ENCODE measurements around the gene FBN1. TPM values are rescaled to one million over a fixed set of nuclear protein-coding genes. Genes with fewer than 3 reads are reported as not detected.

The FBN1 gene
- total RNA-seq, 1 experiment from 2014 or later = 6.7 TPM

DNA sequence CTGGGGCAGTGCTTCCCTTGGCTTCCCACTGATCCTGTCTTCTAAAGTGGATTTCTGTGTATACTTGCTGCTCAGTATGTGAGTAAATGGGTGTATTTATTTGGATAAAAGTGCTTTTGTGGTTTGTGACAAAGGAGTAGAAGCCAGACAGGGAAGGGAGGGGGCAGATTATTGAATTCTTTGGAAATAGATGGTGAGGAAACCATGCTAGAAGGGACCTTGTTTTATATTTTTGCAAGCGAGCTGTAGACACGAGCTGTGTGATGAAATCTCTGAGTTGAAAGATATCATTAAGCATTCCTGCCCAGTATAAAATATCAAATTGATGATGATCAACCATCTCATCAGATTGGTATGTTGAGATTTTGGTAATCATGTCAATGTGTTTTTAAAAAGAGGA lies 245.4 kb downstream of the FBN1 start:
- no peak overlapping the region for H2AFZ ChIP-seq (ENCODE audit: low read length)
- H3K9me2 ChIP-seq (replicated peaks; ENCODE audit: low read length) = no peaks in the 10 kb centered on the region
- TF ChIP-seq EZH2phosphoT487 (IDR thresholded peaks at IDR 0.05; ENCODE audit: borderline replicate concordance, low read length) = no peak
- TF ChIP-seq, protein P1, sequence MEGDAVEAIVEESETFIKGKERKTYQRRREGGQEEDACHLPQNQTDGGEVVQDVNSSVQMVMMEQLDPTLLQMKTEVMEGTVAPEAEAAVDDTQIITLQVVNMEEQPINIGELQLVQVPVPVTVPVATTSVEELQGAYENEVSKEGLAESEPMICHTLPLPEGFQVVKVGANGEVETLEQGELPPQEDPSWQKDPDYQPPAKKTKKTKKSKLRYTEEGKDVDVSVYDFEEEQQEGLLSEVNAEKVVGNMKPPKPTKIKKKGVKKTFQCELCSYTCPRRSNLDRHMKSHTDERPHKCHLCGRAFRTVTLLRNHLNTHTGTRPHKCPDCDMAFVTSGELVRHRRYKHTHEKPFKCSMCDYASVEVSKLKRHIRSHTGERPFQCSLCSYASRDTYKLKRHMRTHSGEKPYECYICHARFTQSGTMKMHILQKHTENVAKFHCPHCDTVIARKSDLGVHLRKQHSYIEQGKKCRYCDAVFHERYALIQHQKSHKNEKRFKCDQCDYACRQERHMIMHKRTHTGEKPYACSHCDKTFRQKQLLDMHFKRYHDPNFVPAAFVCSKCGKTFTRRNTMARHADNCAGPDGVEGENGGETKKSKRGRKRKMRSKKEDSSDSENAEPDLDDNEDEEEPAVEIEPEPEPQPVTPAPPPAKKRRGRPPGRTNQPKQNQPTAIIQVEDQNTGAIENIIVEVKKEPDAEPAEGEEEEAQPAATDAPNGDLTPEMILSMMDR (conservative IDR thresholded peaks at IDR 0.05; ENCODE audit: low read depth, low read length) = no peak
- no peak for TF ChIP-seq EZH2 (IDR thresholded peaks at IDR 0.05; ENCODE audit: low read length, unreplicated experiment)
- no peak for DNase-seq
- BruUV-seq (replicated peaks) = no TSS peak
- H3K79me2 ChIP-seq (ENCODE audit: low read length) = no peaks in the 10 kb centered on the region
- CTCF ChIA-PET = no interaction called here
- no peaks in the 10 kb centered on the region for H3F3A ChIP-seq (ENCODE audit: low read length, unreplicated experiment)
- no peak for ATAC-seq
- H3K4me1 ChIP-seq (ENCODE audit: insufficient read depth, low read length) = no peaks in the 10 kb centered on the region
- H3K9me3 ChIP-seq (ENCODE audit: low read length) = no peaks in the 10 kb centered on the region
- no peaks in the 10 kb centered on the region for H3K27me3 ChIP-seq (ENCODE audit: low read length)
- intact Hi-C loops (cut with micrococcal nuclease) = no loop called here
- no peak overlapping the region for H3K27ac ChIP-seq (ENCODE audit: low read length)
- H3K4me2 ChIP-seq (ENCODE audit: low read length) = no peak overlapping the region
- H3K4me3 ChIP-seq (ENCODE audit: low read length) = no peak overlapping the region
- no peaks in the 10 kb centered on the region for H3K36me3 ChIP-seq (ENCODE audit: low read depth, low read length)
- H3K9ac ChIP-seq (ENCODE audit: low read length) = no peak overlapping the region
- no peaks in the 10 kb centered on the region for H4K20me1 ChIP-seq (ENCODE audit: low read length)
- POLR2A ChIA-PET (ENCODE audit: unreplicated experiment) = no interaction called here

GRCh38 chr15:48397841-48398240 lies 247.7 kb downstream of the FBN1 start:
- no peaks in the 10 kb centered on the region for H4K20me1 ChIP-seq (ENCODE audit: low read length)
- TF ChIP-seq EZH2 (IDR thresholded peaks at IDR 0.05; ENCODE audit: low read length, unreplicated experiment) = no peak
- TF ChIP-seq EZH2phosphoT487 (IDR thresholded peaks at IDR 0.05; ENCODE audit: borderline replicate concordance, low read length) = no peak
- TF ChIP-seq, protein P1 (conservative IDR thresholded peaks at IDR 0.05; ENCODE audit: low read depth, low read length) = no peak

GRCh38 chr15:48396020-48396419 lies 249.5 kb downstream of the FBN1 start:
- TF ChIP-seq, protein P1 (conservative IDR thresholded peaks at IDR 0.05; ENCODE audit: low read depth, low read length) = no peak
- no peak for TF ChIP-seq EZH2 (IDR thresholded peaks at IDR 0.05; ENCODE audit: low read length, unreplicated experiment)
- no peak for TF ChIP-seq EZH2phosphoT487 (IDR thresholded peaks at IDR 0.05; ENCODE audit: borderline replicate concordance, low read length)
- Histone ChIP-seq H2AFZ (ENCODE audit: low read length) (no peak overlapping the region), H3F3A (ENCODE audit: low read length, unreplicated experiment) (no peaks in the 10 kb centered on the region), H3K9me3 (ENCODE audit: low read length) (no peaks in the 10 kb centered on the region), H3K4me3 (ENCODE audit: low read length) (no peak overlapping the region), H3K36me3 (ENCODE audit: low read depth, low read length) (no peaks in the 10 kb centered on the region), H3K4me1 (ENCODE audit: insufficient read depth, low read length) (no peaks in the 10 kb centered on the region), H3K79me2 (ENCODE audit: low read length) (no peaks in the 10 kb centered on the region), H3K9ac (ENCODE audit: low read length) (no peak overlapping the region), H3K27me3 (ENCODE audit: low read length) (no peaks in the 10 kb centered on the region), H4K20me1 (ENCODE audit: low read length) (no peaks in the 10 kb centered on the region), H3K27ac (ENCODE audit: low read length) (no peak overlapping the region), H3K9me2 (replicated peaks; ENCODE audit: low read length) (no peaks in the 10 kb centered on the region), H3K4me2 (ENCODE audit: low read length) (no peak overlapping the region)
- ChIA-PET POLR2A (ENCODE audit: unreplicated experiment) (interaction anchor here (0.7 kb wide), 1 partner anchor 68 kb away, joined by 3 read pairs; no protein-coding TSS in a partner anchor), CTCF (no interaction called here)
- intact Hi-C loops (cut with micrococcal nuclease) = no loop called here
- DNase-seq = no peak
- no peak for ATAC-seq
- no TSS peak for BruUV-seq (replicated peaks)

More at GRCh38 chr15:48397841-48398240, 247.7 kb downstream of the FBN1 start:
- ATAC-seq (no peak), DNase-seq (no peak)
- intact Hi-C loops (cut with micrococcal nuclease) = no loop called here
- no peaks in the 10 kb centered on the region for H3K9me2 ChIP-seq (replicated peaks; ENCODE audit: low read length)
- no peaks in the 10 kb centered on the region for H3K9me3 ChIP-seq (ENCODE audit: low read length)
- H3K36me3 ChIP-seq (ENCODE audit: low read depth, low read length) = no peaks in the 10 kb centered on the region
- no peak overlapping the region for H2AFZ ChIP-seq (ENCODE audit: low read length)
- ChIA-PET CTCF (no interaction called here), POLR2A (ENCODE audit: unreplicated experiment) (no interaction called here)
- no peak overlapping the region for H3K9ac ChIP-seq (ENCODE audit: low read length)
- no peak overlapping the region for H3K27ac ChIP-seq (ENCODE audit: low read length)
- no peaks in the 10 kb centered on the region for H3K79me2 ChIP-seq (ENCODE audit: low read length)
- no peaks in the 10 kb centered on the region for H3F3A ChIP-seq (ENCODE audit: low read length, unreplicated experiment)
- no peaks in the 10 kb centered on the region for H3K27me3 ChIP-seq (ENCODE audit: low read length)
- H3K4me1 ChIP-seq (ENCODE audit: insufficient read depth, low read length) = no peaks in the 10 kb centered on the region
- H3K4me3 ChIP-seq (ENCODE audit: low read length) = no peak overlapping the region
- no TSS peak for BruUV-seq (replicated peaks)
- no peak overlapping the region for H3K4me2 ChIP-seq (ENCODE audit: low read length)
